Tibial nerve (tissue), 4 donors: ENCODE data around the gene C19orf73. TPM values are rescaled to one million over a fixed set of nuclear protein-coding genes. Genes with fewer than 3 reads are reported as not detected.

Experiments
- DNase-seq, 2 donors: peaks; one replicate each; pipeline ENCODE4 v3.0.0-alpha.2; 2019; ENCODE audit warnings: low spot score in 2 of 2
- H3K27ac ChIP-seq, 4 donors: fragments of 200-600 bp; sonication (generic) in 3 of 4; one replicate each; pipeline ENCODE4 v1.5.1; 2017 to 2019; ENCODE audit warnings: mild to moderate bottlenecking in 1 of 4
- H3K27me3 ChIP-seq, 2 donors: fragments of 200-600 bp; sonication (generic) in 1 of 2; one replicate each; pipeline versions ENCODE4 v1.5.1 to v1.6.0; 2017 to 2019
- H3K36me3 ChIP-seq, 3 donors: fragments of 200-600 bp; sonication (generic); one replicate each; pipeline ENCODE4 v1.5.1; 2018 to 2019
- H3K4me1 ChIP-seq, 4 donors: fragments of 200-600 bp; sonication (generic) in 3 of 4; one replicate each; pipeline ENCODE4 v1.5.1; 2017 to 2019
- H3K4me3 ChIP-seq, 4 donors: fragments of 200-600 bp; sonication (generic) in 3 of 4; one replicate each; pipeline ENCODE4 v1.5.1; 2017 to 2019; ENCODE audit warnings: mild to moderate bottlenecking in 1 of 4, moderate library complexity in 1 of 4
- H3K9me3 ChIP-seq, 4 donors: fragments of 200-600 bp; sonication (generic) in 3 of 4; one replicate each; pipeline ENCODE4 v1.5.1; 2017 to 2019
- EP300 ChIP-seq, 2 donors: sonication (generic); formaldehyde crosslinking; IDR thresholded peaks; one replicate each; pipeline ENCODE4 v1.6.1; 2017; ENCODE audit warnings: antibody characterized with exemption in 2 of 2, mild to moderate bottlenecking in 1 of 2
- POLR2A ChIP-seq, 2 donors: fragments of 450-650 bp; IDR thresholded peaks; one replicate each; pipeline ENCODE4 v1.6.1; 2017; ENCODE audit warnings: antibody characterized with exemption in 2 of 2, mild to moderate bottlenecking in 2 of 2, moderate library complexity in 2 of 2
- WGBS, 2 donors: methylation state at CpG; one replicate each; pipeline ENCODE4 v1.1.5; 2018; 5-methylcytosine and 5-hydroxymethylcytosine counted together
- total RNA-seq, 4 donors: library from RNA; depleted of rRNA; stranded (reverse); fragments of >200 nt; gene quantifications; one replicate each; pipeline ENCODE4 v1.1.0, GENCODE V29; 2016
- TF ChIP-seq, protein P1 (sequence below), 5 experiments: fragments of 200-600 bp in 3 of 5; fragments of 450-650 bp in 2 of 5; sonication (generic) in 3 of 5; IDR thresholded peaks; one replicate each; pipeline ENCODE4 v1.5.1; 2016 to 2019; ENCODE audit warnings: antibody characterized with exemption in 5 of 5, mild to moderate bottlenecking in 3 of 5, moderate library complexity in 2 of 5

The C19orf73 gene
- total RNA-seq, 4 donors from 2014 or later: 1.0 to 7.8 (median 5.0) TPM; not detected in 1

DNA sequence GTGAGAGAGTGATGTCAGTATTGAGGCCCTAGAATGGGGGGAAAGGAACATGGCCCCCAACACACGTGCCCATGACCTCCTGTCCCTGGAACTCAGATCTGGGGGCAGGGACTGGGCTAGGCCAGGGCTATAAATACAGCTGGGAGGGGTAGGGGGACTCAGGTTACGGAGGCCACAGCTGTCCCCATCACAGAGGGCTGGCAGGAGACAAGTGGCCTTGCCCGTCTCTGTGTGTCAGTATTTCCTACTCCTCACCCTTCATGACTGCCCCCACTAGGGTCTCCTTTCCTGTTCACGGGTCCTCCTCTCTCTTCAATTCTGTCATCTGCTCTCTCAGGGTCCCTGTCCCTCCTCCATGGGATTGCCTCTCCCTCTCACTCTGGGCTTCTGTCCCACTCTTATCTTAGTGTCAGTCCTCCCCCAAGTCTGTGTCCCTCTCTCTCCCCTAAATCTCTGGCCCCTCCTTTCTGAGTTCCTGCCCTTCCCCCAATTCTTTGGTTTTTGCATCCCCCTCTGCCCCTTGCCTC lies 36.9 kb upstream of the C19orf73 start:
- H3K9me3 ChIP-seq: no peaks in the 10 kb centered on the region
- TF ChIP-seq POLR2A (IDR thresholded peaks at IDR 0.05) (no peak), EP300 (IDR thresholded peaks at IDR 0.05) (no peak)
- TF ChIP-seq, protein P1, sequence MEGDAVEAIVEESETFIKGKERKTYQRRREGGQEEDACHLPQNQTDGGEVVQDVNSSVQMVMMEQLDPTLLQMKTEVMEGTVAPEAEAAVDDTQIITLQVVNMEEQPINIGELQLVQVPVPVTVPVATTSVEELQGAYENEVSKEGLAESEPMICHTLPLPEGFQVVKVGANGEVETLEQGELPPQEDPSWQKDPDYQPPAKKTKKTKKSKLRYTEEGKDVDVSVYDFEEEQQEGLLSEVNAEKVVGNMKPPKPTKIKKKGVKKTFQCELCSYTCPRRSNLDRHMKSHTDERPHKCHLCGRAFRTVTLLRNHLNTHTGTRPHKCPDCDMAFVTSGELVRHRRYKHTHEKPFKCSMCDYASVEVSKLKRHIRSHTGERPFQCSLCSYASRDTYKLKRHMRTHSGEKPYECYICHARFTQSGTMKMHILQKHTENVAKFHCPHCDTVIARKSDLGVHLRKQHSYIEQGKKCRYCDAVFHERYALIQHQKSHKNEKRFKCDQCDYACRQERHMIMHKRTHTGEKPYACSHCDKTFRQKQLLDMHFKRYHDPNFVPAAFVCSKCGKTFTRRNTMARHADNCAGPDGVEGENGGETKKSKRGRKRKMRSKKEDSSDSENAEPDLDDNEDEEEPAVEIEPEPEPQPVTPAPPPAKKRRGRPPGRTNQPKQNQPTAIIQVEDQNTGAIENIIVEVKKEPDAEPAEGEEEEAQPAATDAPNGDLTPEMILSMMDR (IDR thresholded peaks at IDR 0.05): no peak
- no peaks in the 10 kb centered on the region for H3K36me3 ChIP-seq
- H3K4me3 ChIP-seq: no peak overlapping the region
- WGBS, 2 donors: 39 to 41% methylated on average over 4 of the region's 4 CpGs
- peaks cover 0 to 30% of the 10 kb centered on the region in 2 donors for H3K27me3 ChIP-seq
- H3K4me1 ChIP-seq: peaks cover 0 to 29% (median 15%) of the 10 kb centered on the region in 4 donors
- no peak for DNase-seq
- H3K27ac ChIP-seq: peak overlapping the region in 1 of 4 donors; percentile 26

DNA sequence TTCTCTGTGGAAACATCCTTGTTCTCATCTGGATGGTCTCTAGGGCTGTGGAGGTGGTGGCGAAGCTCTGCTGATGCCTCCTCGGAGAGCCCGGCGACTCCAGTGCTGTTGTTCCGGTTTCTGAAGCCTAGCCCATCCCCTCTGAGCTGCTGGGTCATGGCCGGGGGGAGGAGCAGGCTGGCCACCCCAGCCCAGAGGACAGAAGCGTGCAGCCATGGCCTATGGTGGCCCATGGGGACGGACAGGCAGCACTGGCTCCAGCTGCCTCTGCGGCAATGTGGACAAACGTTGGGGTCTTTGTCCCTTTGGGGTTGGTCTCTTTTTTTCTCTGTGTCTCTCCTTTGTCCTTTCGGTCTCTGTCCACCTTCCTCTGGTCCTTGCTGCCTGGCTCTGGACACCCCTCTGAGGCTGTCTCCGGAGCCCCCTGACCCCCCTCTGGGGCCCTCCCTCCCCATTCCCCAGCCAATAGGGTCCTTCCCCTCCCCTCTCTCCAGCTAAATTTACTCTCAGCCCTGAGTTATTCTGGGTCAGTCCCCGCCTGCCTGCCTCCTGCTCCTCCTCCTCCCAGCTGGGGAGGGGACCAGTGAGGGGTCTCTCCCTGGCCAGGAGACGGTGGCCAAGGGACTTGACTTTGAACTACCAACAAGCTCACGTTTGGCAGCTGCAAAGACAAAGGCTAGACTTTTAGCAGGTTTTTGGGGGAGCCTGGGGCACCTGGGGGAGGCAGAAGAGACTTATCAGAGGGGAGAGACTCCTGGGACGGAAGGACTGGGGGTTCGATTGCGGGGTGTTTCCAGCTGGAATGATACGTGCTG lies 36.3 kb upstream of the C19orf73 start, which contains the start of gene HRC:
Gene HRC, minus strand, starts transcription at position 392 of the 815 bp plus-strand sequence. Its CDS starts 159 bp downstream, at position 233.
- DNase-seq: no peak
- TF ChIP-seq, protein P1 (IDR thresholded peaks at IDR 0.05): no peak
- Histone ChIP-seq H3K4me3 (no peak within 1 kb of the TSS), H3K9me3 (no peaks in the 10 kb centered on the region), H3K36me3 (no peaks in the 10 kb centered on the region), H3K4me1 (peaks cover 0 to 36% (median 19%) of the 10 kb centered on the region in 4 donors), H3K27me3 (peaks cover 0 to 30% of the 10 kb centered on the region in 2 donors), H3K27ac (peak within 1 kb of the TSS in 1 of 4 donors; percentile 26)
- WGBS, 2 donors: 30 to 47% methylated on average over 19 of the region's 19 CpGs

DNA sequence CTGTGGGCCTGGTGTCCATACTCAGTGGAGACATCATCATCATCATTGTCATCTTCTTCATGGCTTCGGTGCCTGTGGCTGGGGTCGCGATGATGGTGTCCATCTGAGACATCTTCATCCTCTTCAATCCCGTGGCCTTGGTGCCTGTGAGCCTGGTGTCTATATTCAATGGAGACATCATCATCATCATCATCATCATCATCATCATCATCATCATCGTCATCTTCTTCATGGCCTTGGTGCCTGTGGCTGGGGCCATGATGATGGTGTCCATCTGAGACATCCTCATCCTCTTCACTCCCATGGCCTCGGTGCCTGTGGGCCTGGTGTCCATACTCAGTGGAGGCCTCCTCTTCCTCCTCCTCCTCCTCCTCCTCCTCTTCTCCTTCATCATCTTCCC lies 35.3 kb upstream of the C19orf73 start:
- H3K27me3 ChIP-seq: peaks cover 0 to 31% of the 10 kb centered on the region in 2 donors
- TF ChIP-seq EP300 (IDR thresholded peaks at IDR 0.05): no peak
- no peak for DNase-seq
- peaks cover 0 to 45% (median 22%) of the 10 kb centered on the region in 4 donors for H3K4me1 ChIP-seq
- no peaks in the 10 kb centered on the region for H3K9me3 ChIP-seq
- H3K4me3 ChIP-seq: no peak overlapping the region
- WGBS, 2 donors: 91 to 93% methylated on average over 6 of the region's 6 CpGs
- no peak overlapping the region for H3K27ac ChIP-seq
- H3K36me3 ChIP-seq: no peaks in the 10 kb centered on the region

DNA sequence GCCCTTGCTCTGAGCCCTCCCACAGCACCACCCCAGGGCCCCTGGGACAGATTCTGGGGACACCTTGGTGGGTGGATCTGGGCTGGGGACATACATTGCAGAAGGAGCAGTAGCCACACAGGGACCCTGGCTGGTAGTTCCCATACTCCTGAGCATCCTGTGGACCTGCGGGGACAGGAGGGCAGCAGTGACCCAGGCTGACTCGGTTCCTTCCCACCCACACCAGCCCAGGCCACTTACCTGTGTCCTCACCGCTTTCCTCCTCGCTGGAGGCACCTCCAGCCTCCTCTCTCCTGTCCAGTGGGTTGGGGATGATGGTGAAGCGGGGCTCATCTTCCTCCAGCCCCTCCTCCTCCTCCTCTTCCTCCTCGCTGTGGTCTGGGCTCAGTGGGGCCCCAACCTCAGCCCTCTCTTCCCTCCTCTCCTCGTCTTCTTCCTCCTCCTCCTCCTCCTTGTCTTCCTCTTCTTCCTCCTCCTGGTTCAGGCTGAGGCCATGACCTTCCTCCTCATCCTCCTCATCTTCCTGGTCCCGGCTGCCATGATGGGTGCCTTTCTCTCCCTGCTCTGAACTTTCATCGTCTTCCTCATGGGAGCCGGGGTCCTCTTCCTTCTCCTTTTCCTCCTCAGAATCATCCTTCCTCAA lies 34.3 kb upstream of the C19orf73 start:
- Histone ChIP-seq H3K36me3 (no peaks in the 10 kb centered on the region), H3K27ac (no peak overlapping the region), H3K9me3 (no peaks in the 10 kb centered on the region), H3K4me3 (no peak overlapping the region), H3K4me1 (peaks cover 0 to 50% (median 23%) of the 10 kb centered on the region in 4 donors), H3K27me3 (peaks cover 0 to 31% of the 10 kb centered on the region in 2 donors)
- TF ChIP-seq, protein P1 (IDR thresholded peaks at IDR 0.05): no peak
- no peak for TF ChIP-seq EP300 (IDR thresholded peaks at IDR 0.05)
- TF ChIP-seq POLR2A (IDR thresholded peaks at IDR 0.05): no peak
- WGBS, 2 donors: 87 to 92% methylated on average over 10 of the region's 10 CpGs
- DNase-seq: no peak

DNA sequence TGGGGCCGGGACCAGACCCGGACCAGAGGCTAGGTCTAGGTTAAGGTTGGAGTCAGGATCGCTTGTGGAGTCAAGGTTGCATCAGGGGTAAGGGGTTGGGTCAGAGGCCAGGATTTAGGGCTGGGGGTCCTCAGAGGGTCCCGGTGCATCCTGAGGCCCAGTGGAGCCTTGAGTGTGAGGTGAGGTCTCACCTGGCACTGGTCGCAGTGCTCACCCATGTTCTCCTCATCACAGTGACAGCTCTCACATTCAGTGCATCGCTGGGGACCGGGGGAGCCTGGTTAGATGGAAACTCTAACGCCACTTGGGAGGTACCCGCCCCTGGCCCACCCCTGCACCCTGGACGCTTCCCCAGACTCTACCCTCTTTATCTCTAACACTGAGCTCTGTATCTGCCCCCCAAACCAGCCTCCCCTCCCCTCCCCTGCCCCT lies 33.2 kb upstream of the C19orf73 start:
- 27 to 28% methylated on average over 10 of the region's 10 CpGs for WGBS, 2 donors

More for the DNA sequence above, 33.2 kb upstream of the C19orf73 start:
- Histone ChIP-seq H3K27ac (peak overlapping the region in 1 of 4 donors; percentile 10), H3K4me1 (peaks cover 0 to 38% (median 15%) of the 10 kb centered on the region in 4 donors), H3K4me3 (peak overlapping the region in 1 of 4 donors; percentile 71), H3K9me3 (no peaks in the 10 kb centered on the region), H3K36me3 (no peaks in the 10 kb centered on the region), H3K27me3 (peaks cover 0 to 25% of the 10 kb centered on the region in 2 donors)
- no peak for TF ChIP-seq POLR2A (IDR thresholded peaks at IDR 0.05)
- TF ChIP-seq, protein P1 (IDR thresholded peaks at IDR 0.05): no peak
- TF ChIP-seq EP300 (IDR thresholded peaks at IDR 0.05): no peak
- no peak for DNase-seq
